ENCODE measurements around the gene ACSS2. TPM values are rescaled to one million over a fixed set of nuclear protein-coding genes. Genes with fewer than 3 reads are reported as not detected.

ACSS2 gene
- total and polyA plus RNA-seq, 2 experiments from 2014 or later: 26.1 to 49.3 TPM

- no peak for TF ChIP-seq ZNF462 (CRISPR knock-in tag; IDR thresholded peaks at IDR 0.05)
- TF ChIP-seq STAT1 (IDR thresholded peaks at IDR 0.05; ENCODE audit: unreplicated experiment): no peak
- no peak for TF ChIP-seq ETS1 (IDR thresholded peaks at IDR 0.05)
- TF ChIP-seq EZH2 (IDR thresholded peaks at IDR 0.05; ENCODE audit: low read depth, unreplicated experiment): no peak
- no peak for TF ChIP-seq CTCF (conservative IDR thresholded peaks at IDR 0.05; ENCODE audit: low read depth in 2 of 2)
- TF ChIP-seq POLR2AphosphoS5 (IDR thresholded peaks at IDR 0.05; ENCODE audit: low read depth): no peak
- TF ChIP-seq NANOG (IDR thresholded peaks at IDR 0.05; ENCODE audit: borderline replicate concordance): no peak
- no peak for TF ChIP-seq CREB1 (CRISPR knock-in tag; IDR thresholded peaks at IDR 0.05; ENCODE audit: low read depth)
- TF ChIP-seq JUNB (IDR thresholded peaks at IDR 0.05; ENCODE audit: unreplicated experiment): no peak
- no peak for TF ChIP-seq ZNF331 (CRISPR knock-in tag; IDR thresholded peaks at IDR 0.05; ENCODE audit: low read depth)
- no peak for TF ChIP-seq ZNF114 (CRISPR knock-in tag; IDR thresholded peaks at IDR 0.05)
- no peak for TF ChIP-seq REST (IDR thresholded peaks at IDR 0.05; ENCODE audit: unreplicated experiment)
- TF ChIP-seq EZH2phosphoT487 (IDR thresholded peaks at IDR 0.05; ENCODE audit: unreplicated experiment): no peak
- Histone ChIP-seq H3F3A (replicated peaks; ENCODE audit: low read depth) (0 out of 2 replicates have a peak, but pooled peaks cover 4% of the 10 kb centered on the region), H3K27ac (ENCODE audit: low read depth) (no peak overlapping the region), H3K79me2 (replicated peaks; ENCODE audit: insufficient read depth) (no peaks in the 10 kb centered on the region), H3K27me3 (ENCODE audit: insufficient read depth) (no peaks in the 10 kb centered on the region), H4K20me1 (replicated peaks; ENCODE audit: insufficient read depth) (peaks cover 8% of the 10 kb centered on the region; the same call in 1 of the 2 replicates), H3K36me3 (ENCODE audit: insufficient read depth) (no peaks in the 10 kb centered on the region; the same call in 1 of the 2 replicates), H3K4me1 (ENCODE audit: insufficient read depth) (peaks cover 8% of the 10 kb centered on the region), H2AFZ (no peak overlapping the region), H3K4me3 (peak overlapping the region; percentile 53; the same call in 1 of the 2 replicates), H3K9me2 (ENCODE audit: insufficient read depth) (no peaks in the 10 kb centered on the region), H3K4me2 (peak overlapping the region; percentile 82)
- Mint-ChIP-seq H3K4me3 (peak overlapping the region; percentile 65), H3K27me3 (ENCODE audit: insufficient read depth, low read depth, poor library complexity) (peaks cover 11% of the 10 kb centered on the region), H3K4me1 (peaks cover 16% of the 10 kb centered on the region), H3K36me3 (ENCODE audit: low read depth) (peaks cover 10% of the 10 kb centered on the region), H3K9me3 (no peaks in the 10 kb centered on the region), H3K27ac (no peak overlapping the region)
- DNase-seq (ENCODE audit: low spot score): no peak
- peak; percentile 38 for ATAC-seq
These were observed 13.7 kb upstream of the ACSS2 start for GRCh38 chr20:34862724-34863123.

All from GM23338 (cell line).